ENCODE data around the gene SLC39A11. TPM values are rescaled to one million over a fixed set of nuclear protein-coding genes. Genes with fewer than 3 reads are reported as not detected.

SLC39A11 gene
- total and polyA plus RNA-seq, 2 of the 13 experiments (the other 11 are each of a cell fraction or from before 2014, with no cell fraction given), result 17.2 to 31.5 TPM

DNA sequence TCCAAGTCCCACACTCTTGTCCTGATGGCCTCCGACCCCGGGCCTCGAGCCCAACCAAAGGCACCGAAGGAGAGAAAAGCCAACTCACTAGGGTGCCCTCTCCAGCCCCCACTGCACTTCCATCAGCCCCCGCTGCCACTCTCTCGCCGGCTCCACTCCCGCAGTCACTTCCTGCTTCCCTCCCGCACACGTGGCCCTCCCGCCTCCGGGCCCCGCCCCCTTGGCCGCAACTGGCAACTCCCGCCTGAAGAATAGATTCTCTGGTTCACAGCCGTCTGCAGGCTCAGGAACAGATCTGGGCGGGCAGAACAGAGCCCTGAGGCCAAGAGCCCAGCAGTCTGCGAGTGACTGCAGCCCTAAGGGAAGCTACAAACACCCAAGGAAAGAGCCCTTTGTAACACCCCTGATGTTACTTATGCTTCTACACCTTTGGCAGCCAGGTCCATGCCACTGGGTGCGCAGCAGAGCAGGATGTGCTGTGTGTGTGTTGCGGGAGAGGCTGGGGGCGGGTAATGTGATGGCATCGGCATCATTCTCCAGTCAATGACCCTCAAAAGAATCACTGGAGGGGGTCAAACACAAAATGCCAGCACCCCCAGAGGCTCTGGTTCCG is at the start of gene SLC39A11 (continued):
- TF ChIP-seq, protein P1, sequence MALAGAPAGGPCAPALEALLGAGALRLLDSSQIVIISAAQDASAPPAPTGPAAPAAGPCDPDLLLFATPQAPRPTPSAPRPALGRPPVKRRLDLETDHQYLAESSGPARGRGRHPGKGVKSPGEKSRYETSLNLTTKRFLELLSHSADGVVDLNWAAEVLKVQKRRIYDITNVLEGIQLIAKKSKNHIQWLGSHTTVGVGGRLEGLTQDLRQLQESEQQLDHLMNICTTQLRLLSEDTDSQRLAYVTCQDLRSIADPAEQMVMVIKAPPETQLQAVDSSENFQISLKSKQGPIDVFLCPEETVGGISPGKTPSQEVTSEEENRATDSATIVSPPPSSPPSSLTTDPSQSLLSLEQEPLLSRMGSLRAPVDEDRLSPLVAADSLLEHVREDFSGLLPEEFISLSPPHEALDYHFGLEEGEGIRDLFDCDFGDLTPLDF (CRISPR knock-in tag; IDR thresholded peaks at IDR 0.05), result no peak
- TF ChIP-seq NCOR1 (IDR thresholded peaks at IDR 0.05; ENCODE audit: borderline replicate concordance, low read length) (no peak), ZNF205 (CRISPR knock-in tag; IDR thresholded peaks at IDR 0.05) (0 out of 2 replicates have a peak, but pooled peaks have one; percentile 42), NFE2L1 (CRISPR knock-in tag; IDR thresholded peaks at IDR 0.05; ENCODE audit: borderline replicate concordance) (no peak; the same call in 1 of the 2 replicates), FOSL1 (CRISPR knock-in tag; IDR thresholded peaks at IDR 0.05; ENCODE audit: borderline replicate concordance) (no peak), MZF1 (CRISPR knock-in tag; IDR thresholded peaks at IDR 0.05; ENCODE audit: borderline replicate concordance) (no peak), SKI (IDR thresholded peaks at IDR 0.05; ENCODE audit: partially characterized antibody) (peak; percentile 72)
- TF ChIP-seq, protein P2, sequence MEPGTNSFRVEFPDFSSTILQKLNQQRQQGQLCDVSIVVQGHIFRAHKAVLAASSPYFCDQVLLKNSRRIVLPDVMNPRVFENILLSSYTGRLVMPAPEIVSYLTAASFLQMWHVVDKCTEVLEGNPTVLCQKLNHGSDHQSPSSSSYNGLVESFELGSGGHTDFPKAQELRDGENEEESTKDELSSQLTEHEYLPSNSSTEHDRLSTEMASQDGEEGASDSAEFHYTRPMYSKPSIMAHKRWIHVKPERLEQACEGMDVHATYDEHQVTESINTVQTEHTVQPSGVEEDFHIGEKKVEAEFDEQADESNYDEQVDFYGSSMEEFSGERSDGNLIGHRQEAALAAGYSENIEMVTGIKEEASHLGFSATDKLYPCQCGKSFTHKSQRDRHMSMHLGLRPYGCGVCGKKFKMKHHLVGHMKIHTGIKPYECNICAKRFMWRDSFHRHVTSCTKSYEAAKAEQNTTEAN (CRISPR knock-in tag; conservative IDR thresholded peaks at IDR 0.05), result peak; percentile 46; the same call in 1 of the 2 replicates
- TF ChIP-seq, protein P3, sequence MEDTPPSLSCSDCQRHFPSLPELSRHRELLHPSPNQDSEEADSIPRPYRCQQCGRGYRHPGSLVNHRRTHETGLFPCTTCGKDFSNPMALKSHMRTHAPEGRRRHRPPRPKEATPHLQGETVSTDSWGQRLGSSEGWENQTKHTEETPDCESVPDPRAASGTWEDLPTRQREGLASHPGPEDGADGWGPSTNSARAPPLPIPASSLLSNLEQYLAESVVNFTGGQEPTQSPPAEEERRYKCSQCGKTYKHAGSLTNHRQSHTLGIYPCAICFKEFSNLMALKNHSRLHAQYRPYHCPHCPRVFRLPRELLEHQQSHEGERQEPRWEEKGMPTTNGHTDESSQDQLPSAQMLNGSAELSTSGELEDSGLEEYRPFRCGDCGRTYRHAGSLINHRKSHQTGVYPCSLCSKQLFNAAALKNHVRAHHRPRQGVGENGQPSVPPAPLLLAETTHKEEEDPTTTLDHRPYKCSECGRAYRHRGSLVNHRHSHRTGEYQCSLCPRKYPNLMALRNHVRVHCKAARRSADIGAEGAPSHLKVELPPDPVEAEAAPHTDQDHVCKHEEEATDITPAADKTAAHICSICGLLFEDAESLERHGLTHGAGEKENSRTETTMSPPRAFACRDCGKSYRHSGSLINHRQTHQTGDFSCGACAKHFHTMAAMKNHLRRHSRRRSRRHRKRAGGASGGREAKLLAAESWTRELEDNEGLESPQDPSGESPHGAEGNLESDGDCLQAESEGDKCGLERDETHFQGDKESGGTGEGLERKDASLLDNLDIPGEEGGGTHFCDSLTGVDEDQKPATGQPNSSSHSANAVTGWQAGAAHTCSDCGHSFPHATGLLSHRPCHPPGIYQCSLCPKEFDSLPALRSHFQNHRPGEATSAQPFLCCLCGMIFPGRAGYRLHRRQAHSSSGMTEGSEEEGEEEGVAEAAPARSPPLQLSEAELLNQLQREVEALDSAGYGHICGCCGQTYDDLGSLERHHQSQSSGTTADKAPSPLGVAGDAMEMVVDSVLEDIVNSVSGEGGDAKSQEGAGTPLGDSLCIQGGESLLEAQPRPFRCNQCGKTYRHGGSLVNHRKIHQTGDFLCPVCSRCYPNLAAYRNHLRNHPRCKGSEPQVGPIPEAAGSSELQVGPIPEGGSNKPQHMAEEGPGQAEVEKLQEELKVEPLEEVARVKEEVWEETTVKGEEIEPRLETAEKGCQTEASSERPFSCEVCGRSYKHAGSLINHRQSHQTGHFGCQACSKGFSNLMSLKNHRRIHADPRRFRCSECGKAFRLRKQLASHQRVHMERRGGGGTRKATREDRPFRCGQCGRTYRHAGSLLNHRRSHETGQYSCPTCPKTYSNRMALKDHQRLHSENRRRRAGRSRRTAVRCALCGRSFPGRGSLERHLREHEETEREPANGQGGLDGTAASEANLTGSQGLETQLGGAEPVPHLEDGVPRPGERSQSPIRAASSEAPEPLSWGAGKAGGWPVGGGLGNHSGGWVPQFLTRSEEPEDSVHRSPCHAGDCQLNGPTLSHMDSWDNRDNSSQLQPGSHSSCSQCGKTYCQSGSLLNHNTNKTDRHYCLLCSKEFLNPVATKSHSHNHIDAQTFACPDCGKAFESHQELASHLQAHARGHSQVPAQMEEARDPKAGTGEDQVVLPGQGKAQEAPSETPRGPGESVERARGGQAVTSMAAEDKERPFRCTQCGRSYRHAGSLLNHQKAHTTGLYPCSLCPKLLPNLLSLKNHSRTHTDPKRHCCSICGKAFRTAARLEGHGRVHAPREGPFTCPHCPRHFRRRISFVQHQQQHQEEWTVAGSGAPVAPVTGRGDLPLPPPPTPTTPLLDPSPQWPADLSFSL (CRISPR knock-in tag; IDR thresholded peaks at IDR 0.05), result no peak
- TF ChIP-seq, protein P4, sequence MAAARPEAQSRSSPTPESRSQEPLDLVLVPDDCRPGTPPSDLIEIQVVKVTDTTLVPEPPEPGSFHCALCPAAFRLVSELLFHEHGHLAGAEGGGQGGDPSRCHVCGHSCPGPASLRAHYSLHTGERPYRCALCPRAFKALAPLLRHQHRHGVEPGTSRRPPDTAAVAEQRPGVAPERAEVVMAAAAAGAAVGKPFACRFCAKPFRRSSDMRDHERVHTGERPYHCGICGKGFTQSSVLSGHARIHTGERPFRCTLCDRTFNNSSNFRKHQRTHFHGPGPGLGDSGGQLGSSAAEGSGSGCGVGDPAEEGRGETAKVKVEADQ (CRISPR knock-in tag; IDR thresholded peaks at IDR 0.05; ENCODE audit: borderline replicate concordance), result 0 out of 2 replicates have a peak, but pooled peaks have one; percentile 57
- TF ChIP-seq, protein P5, sequence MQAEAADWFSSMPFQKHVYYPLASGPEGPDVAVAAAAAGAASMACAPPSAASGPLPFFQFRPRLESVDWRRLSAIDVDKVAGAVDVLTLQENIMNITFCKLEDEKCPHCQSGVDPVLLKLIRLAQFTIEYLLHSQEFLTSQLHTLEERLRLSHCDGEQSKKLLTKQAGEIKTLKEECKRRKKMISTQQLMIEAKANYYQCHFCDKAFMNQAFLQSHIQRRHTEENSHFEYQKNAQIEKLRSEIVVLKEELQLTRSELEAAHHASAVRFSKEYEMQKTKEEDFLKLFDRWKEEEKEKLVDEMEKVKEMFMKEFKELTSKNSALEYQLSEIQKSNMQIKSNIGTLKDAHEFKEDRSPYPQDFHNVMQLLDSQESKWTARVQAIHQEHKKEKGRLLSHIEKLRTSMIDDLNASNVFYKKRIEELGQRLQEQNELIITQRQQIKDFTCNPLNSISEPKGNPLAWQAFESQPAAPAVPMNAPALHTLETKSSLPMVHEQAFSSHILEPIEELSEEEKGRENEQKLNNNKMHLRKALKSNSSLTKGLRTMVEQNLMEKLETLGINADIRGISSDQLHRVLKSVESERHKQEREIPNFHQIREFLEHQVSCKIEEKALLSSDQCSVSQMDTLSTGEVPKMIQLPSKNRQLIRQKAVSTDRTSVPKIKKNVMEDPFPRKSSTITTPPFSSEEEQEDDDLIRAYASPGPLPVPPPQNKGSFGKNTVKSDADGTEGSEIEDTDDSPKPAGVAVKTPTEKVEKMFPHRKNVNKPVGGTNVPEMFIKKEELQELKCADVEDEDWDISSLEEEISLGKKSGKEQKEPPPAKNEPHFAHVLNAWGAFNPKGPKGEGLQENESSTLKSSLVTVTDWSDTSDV (CRISPR knock-in tag; IDR thresholded peaks at IDR 0.05), result no peak
- TF ChIP-seq, protein P6, sequence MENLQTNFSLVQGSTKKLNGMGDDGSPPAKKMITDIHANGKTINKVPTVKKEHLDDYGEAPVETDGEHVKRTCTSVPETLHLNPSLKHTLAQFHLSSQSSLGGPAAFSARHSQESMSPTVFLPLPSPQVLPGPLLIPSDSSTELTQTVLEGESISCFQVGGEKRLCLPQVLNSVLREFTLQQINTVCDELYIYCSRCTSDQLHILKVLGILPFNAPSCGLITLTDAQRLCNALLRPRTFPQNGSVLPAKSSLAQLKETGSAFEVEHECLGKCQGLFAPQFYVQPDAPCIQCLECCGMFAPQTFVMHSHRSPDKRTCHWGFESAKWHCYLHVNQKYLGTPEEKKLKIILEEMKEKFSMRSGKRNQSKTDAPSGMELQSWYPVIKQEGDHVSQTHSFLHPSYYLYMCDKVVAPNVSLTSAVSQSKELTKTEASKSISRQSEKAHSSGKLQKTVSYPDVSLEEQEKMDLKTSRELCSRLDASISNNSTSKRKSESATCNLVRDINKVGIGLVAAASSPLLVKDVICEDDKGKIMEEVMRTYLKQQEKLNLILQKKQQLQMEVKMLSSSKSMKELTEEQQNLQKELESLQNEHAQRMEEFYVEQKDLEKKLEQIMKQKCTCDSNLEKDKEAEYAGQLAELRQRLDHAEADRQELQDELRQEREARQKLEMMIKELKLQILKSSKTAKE (CRISPR knock-in tag; IDR thresholded peaks at IDR 0.05; ENCODE audit: borderline replicate concordance), result peak; percentile 80; the same call in 1 of the 2 replicates

All from HepG2 (cell line).